Neural crest cell (in vitro differentiated cells): ENCODE results near the gene GNA15. TPM values are rescaled to one million over a fixed set of nuclear protein-coding genes. Genes with fewer than 3 reads are reported as not detected.
"Not testable (repeated sequence)": the region's sequence is repeated elsewhere in the genome, so short reads cannot be mapped to it uniquely, and the experiment has no call there.

Experiments
- DNase-seq: peaks from one replicate; pipeline ENCODE4 v3.0.0; 2021; ENCODE audit warnings: low read depth, mixed read lengths, low spot score
- H3K27ac Mint-ChIP-seq: one replicate; pipeline ENCODE4 v1.8.0; 2021; ENCODE audit warnings: mild to moderate bottlenecking, mixed read lengths; ENCODE audit not compliant: unreplicated experiment
- H3K27me3 Mint-ChIP-seq: 2 replicates; pipeline ENCODE4 v1.8.0; 2021; ENCODE audit warnings: low read depth, mild to moderate bottlenecking, mixed read lengths
- H3K36me3 Mint-ChIP-seq: 2 replicates; pipeline ENCODE4 v1.8.0; 2021; ENCODE audit warnings: low read depth, mild to moderate bottlenecking, mixed read lengths
- H3K4me1 Mint-ChIP-seq: 2 replicates; pipeline ENCODE4 v1.8.0; 2021; ENCODE audit warnings: mixed read lengths
- H3K4me3 Mint-ChIP-seq: one replicate; pipeline ENCODE4 v1.8.0; 2021; ENCODE audit warnings: mild to moderate bottlenecking, mixed read lengths
- H3K9me3 Mint-ChIP-seq: 2 replicates; pipeline ENCODE4 v1.8.0; 2021; ENCODE audit warnings: mixed read lengths
- total RNA-seq: library from RNA; stranded (reverse); gene quantifications from 2 replicates; pipeline ENCODE4 v1.2.1, GENCODE V29; 2021
- TF ChIP-seq, protein P1 (sequence below): fragments of 200-600 bp; sonication (generic); conservative IDR thresholded peaks from 2 replicates; pipeline ENCODE4 v1.5.0; 2021; ENCODE audit warnings: antibody characterized with exemption, mild to moderate bottlenecking

The GNA15 gene
- total RNA-seq, 1 donor from 2014 or later = not detected

DNA sequence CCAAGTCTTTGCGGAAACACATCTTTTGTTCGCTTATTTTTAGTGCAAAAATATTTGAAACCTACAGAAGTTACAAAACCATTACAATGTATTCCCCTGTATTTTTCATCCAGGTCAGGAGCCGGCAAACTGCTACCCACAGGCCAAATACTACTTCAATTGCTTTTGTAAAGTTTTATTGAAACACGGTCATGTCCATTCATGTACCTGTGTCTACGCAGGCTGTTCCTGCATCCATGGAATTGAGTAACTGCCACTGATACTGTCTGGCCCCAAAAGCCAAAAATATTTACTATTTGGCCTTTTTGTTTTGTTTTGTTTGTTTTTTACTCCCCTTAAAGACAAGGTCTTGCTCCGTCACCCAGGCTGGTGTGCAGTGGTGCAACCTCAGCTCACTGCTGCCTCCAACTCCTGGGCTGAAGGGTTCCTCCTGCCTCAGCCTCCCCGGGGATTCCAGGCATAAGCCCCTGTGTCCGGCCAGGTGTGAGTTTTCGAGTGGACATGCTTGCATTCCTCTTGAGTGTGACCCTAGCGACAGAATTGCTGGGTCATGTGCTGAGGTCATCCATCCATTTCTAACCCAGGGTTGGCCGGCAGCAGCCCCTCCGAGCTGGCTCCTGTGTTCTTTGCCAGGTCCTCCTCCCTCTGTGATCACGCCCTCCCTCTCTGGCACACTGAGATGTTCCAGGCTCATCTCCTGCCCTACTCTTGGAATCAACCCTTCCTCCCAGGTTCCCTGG is 31.9 kb downstream of the GNA15 start:
- DNase-seq = no peak
- Mint-ChIP-seq H3K27me3 (peaks cover 34% of the 10 kb centered on the region), H3K9me3 (no peaks in the 10 kb centered on the region), H3K27ac (no peak overlapping the region), H3K36me3 (no peaks in the 10 kb centered on the region), H3K4me3 (no peak overlapping the region), H3K4me1 (peaks cover 4% of the 10 kb centered on the region)
- TF ChIP-seq, protein P1, sequence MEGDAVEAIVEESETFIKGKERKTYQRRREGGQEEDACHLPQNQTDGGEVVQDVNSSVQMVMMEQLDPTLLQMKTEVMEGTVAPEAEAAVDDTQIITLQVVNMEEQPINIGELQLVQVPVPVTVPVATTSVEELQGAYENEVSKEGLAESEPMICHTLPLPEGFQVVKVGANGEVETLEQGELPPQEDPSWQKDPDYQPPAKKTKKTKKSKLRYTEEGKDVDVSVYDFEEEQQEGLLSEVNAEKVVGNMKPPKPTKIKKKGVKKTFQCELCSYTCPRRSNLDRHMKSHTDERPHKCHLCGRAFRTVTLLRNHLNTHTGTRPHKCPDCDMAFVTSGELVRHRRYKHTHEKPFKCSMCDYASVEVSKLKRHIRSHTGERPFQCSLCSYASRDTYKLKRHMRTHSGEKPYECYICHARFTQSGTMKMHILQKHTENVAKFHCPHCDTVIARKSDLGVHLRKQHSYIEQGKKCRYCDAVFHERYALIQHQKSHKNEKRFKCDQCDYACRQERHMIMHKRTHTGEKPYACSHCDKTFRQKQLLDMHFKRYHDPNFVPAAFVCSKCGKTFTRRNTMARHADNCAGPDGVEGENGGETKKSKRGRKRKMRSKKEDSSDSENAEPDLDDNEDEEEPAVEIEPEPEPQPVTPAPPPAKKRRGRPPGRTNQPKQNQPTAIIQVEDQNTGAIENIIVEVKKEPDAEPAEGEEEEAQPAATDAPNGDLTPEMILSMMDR = no peak

DNA sequence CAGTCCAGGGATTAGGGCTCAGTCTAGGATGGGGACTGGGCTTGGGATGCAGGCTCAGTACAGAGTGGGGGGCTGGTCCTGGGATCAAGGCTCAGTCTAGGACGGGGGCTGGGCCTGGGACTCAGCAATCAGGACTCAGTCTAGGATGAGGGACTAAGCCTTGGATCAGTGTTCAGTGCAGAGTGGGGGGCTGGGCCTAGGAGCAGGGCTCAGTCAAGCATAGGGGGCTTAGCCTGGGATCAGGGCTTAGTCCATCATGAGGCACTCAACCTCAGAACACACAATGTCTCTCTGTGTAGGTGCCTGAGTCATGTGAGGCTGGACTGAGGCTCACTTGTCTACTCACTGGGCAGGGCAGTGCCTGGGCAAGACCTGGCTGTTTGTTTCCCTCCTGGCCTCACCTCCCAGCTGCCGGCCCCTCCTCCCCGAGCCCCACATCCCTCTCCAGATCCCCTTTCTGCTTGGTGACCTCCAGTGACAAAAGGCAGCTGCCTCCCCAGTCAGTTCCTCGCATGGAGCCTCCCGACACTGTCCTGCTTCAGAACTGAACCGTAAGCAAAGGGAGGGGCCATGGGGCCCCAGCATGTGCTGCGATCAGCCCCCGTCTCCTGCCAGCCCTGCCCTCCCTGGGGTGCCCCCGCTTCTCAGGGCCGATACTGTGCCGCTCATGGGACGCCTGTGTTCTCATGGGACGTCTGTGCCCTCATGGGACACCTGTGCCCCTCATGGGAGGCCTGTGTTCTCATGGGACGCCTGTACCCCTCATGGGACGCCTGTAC is 36.2 kb downstream of the GNA15 start:
- Mint-ChIP-seq H3K4me3 (no peak overlapping the region), H3K27ac (no peak overlapping the region), H3K9me3 (no peaks in the 10 kb centered on the region), H3K27me3 (peaks cover 15% of the 10 kb centered on the region), H3K36me3 (no peaks in the 10 kb centered on the region), H3K4me1 (no peaks in the 10 kb centered on the region)
- TF ChIP-seq, protein P1 = no peak
- DNase-seq = no peak

GRCh38 chr19:3172673-3173000 is 36.8 kb downstream of the GNA15 start:
- H3K27ac Mint-ChIP-seq = not testable (repeated sequence)

GRCh38 chr19:3175781-3176714 is 40.2 kb downstream of the GNA15 start:
- Mint-ChIP-seq H3K9me3 (no peaks in the 10 kb centered on the region), H3K27me3 (peaks cover 4% of the 10 kb centered on the region), H3K4me1 (no peaks in the 10 kb centered on the region), H3K27ac (no peak overlapping the region), H3K4me3 (no peak overlapping the region), H3K36me3 (no peaks in the 10 kb centered on the region)
- no peak for DNase-seq
- TF ChIP-seq, protein P1 = no peak

More at GRCh38 chr19:3172673-3173000, 36.8 kb downstream of the GNA15 start:
- not testable (repeated sequence) for H3K4me1 Mint-ChIP-seq, DNase-seq, H3K36me3 Mint-ChIP-seq, H3K9me3 Mint-ChIP-seq, H3K4me3 Mint-ChIP-seq
- peaks cover 15% of the 10 kb centered on the region for H3K27me3 Mint-ChIP-seq

DNA sequence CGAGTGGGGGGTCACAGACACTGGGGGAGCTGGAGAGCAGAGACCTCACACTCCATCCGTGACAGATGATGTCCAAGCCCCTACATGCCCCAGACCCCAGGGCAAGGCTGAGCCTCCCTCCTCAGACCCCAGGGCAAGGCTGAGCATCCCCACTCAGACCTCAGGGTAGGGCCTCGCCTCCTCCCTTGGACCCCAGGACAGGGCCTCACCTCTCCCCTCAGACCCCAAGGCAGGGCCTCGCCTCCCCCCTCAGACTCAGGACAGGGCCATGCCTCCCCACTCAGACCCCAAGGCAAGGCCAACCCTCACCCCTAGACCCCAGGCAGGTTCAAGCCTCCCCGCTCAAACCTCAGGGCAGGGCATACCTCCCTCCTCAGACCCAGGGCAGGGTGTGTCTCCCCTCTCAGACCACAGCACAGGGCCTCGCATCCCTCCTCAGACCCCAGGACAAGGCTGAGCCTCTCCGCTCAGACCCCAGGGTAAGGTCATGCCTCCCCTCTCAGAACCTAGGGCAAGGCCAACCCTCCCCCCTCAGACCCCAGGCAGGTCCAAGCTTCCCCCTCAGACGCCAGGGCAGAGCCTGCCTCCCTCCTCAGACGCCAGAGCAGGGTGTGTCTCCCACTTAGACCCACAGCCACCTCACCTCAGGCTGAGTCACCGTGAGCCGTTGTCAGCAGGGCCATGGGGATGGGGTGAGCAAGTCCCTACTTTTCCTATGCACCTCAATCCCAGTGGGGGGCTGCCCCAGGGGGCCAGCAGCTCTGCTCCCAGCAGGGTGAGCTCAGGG is 41.1 kb downstream of the GNA15 start:
- no peak for DNase-seq
- no peaks in the 10 kb centered on the region for H3K27me3 Mint-ChIP-seq
- no peaks in the 10 kb centered on the region for H3K4me1 Mint-ChIP-seq
- H3K36me3 Mint-ChIP-seq = no peaks in the 10 kb centered on the region
- H3K27ac Mint-ChIP-seq = no peak overlapping the region
- no peak overlapping the region for H3K4me3 Mint-ChIP-seq
- TF ChIP-seq, protein P1 = no peak
- H3K9me3 Mint-ChIP-seq = no peaks in the 10 kb centered on the region
